GM20000 (cell line): Measurements from ENCODE around the gene DENND5A.

ENCODE experiments used
- DNase-seq: peaks from one replicate; pipeline ENCODE4 v3.0.0; 2012; ENCODE audit warnings: low spot score
- TF ChIP-seq, protein P1 (sequence below): IDR thresholded peaks from 2 replicates; pipeline ENCODE4 v1.5.1; 2012; ENCODE audit warnings: mild to moderate bottlenecking, control low read depth; ENCODE audit errors: extremely low read depth, missing control alignments

DENND5A gene

GRCh38 chr11:9301720-9302119 is 36.6 kb upstream of the DENND5A start:
- TF ChIP-seq, protein P1, sequence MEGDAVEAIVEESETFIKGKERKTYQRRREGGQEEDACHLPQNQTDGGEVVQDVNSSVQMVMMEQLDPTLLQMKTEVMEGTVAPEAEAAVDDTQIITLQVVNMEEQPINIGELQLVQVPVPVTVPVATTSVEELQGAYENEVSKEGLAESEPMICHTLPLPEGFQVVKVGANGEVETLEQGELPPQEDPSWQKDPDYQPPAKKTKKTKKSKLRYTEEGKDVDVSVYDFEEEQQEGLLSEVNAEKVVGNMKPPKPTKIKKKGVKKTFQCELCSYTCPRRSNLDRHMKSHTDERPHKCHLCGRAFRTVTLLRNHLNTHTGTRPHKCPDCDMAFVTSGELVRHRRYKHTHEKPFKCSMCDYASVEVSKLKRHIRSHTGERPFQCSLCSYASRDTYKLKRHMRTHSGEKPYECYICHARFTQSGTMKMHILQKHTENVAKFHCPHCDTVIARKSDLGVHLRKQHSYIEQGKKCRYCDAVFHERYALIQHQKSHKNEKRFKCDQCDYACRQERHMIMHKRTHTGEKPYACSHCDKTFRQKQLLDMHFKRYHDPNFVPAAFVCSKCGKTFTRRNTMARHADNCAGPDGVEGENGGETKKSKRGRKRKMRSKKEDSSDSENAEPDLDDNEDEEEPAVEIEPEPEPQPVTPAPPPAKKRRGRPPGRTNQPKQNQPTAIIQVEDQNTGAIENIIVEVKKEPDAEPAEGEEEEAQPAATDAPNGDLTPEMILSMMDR, result no peak
- DNase-seq, result no peak

DNA sequence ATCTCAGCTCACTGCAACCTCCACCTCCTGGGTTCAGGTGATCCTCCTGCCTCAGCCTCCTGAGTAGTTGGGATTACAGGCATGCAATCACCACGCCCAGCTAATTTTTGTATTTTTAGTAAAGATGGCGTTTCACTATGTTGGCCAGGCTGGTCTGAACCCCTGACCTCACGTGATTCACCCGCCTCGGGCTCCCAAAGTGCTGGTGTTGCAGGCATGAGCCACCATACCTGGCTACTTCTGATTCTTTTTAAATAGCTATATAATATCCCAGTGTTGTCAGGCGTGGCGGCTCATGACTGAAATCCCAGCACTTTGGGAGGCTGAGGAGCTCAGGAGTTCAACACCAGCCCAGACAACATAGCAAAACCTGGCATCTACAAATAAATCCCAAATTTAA is 28.5 kb upstream of the DENND5A start:
- TF ChIP-seq, protein P1, result no peak
- DNase-seq, result no peak

DNA sequence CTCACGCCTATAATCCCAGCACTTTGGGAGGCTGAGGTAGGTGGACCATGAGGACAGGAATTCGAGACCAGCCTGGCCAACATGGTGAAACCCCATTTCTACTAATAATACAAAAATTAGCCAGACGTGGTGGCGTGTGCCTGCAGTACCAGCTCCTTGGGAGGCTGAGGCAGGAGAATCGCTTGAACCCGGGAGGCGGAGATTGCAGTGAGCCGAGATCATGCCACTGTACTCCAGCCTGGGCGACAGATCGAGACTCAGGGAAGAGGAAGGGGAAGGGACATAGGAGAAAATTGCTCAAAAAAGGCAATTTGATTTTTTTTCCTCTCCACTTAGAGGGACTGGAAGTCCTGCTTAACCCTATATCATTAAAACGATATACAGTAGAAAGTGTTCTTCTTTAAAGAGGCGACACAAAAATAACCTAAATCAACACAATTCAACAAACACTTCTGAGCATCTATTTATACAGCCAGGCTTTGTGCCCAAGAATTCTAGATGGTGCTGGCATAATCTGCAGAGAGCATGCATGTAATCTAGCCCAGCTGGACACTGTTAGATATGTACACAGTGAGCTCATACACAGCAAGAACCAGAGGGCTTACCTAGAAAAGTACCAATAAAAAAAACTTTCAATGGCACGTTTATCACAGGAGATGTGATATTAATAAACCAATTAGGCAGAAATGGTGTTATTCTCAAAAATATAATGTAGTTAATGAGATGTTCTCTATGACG is 20.9 kb upstream of the DENND5A start:
- TF ChIP-seq, protein P1, result no peak
- no peak for DNase-seq

DNA sequence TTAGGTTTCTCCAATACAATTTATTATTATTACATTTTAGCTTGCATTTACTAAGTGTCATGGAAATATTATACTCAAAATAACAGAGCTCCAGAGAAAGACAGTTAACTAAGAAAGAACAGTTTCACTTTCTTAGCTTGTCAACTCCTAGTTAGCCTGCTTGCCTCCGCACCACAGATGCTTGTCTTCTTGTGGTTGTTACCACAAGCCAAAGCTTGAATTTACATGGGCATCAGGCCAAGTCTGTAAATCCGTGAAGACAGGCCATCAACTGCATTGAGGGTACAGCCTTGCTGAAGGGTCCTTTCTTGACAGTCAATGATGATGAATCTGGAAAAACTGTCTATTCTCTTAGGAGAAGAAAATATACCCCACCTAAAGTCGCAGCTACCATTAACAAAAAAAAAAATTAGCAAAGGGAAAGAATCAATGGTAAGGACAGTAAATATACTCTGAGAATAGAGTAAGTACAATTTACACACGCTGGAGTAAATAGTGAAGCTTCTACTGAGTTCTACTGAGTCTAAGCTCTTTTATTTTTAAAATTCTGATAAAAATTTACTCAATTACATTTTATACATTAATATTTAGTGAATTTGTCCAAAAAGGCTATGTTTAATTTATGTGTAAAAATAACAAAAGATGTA is 15.6 kb upstream of the DENND5A start:
- DNase-seq, result peak; percentile 37

GRCh38 chr11:9277176-9277575 is 12.0 kb upstream of the DENND5A start:
- TF ChIP-seq, protein P1, result no peak
- no peak for DNase-seq

More for the DNA sequence above, 15.6 kb upstream of the DENND5A start:
- TF ChIP-seq, protein P1, result no peak

DNA sequence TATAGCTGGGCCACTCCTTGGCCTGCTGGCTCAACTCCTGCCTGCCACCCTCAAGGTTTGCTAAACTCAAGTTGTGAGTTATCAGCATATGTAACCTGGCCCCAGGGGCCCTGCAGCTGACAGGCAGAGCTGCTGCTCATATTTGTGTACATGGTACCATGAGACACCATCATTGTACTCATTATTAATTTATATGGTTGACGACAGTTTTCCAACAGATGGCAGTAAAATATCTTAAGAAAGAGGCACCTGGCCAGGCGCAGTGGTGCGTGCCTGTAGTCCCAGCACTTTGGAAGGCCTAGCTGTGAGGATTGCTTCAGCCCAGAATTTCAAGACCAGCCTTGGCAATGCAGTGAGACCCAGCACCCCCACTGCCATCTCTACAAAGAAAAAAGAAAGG is 11.4 kb upstream of the DENND5A start:
- TF ChIP-seq, protein P1, result no peak
- no peak for DNase-seq

DNA sequence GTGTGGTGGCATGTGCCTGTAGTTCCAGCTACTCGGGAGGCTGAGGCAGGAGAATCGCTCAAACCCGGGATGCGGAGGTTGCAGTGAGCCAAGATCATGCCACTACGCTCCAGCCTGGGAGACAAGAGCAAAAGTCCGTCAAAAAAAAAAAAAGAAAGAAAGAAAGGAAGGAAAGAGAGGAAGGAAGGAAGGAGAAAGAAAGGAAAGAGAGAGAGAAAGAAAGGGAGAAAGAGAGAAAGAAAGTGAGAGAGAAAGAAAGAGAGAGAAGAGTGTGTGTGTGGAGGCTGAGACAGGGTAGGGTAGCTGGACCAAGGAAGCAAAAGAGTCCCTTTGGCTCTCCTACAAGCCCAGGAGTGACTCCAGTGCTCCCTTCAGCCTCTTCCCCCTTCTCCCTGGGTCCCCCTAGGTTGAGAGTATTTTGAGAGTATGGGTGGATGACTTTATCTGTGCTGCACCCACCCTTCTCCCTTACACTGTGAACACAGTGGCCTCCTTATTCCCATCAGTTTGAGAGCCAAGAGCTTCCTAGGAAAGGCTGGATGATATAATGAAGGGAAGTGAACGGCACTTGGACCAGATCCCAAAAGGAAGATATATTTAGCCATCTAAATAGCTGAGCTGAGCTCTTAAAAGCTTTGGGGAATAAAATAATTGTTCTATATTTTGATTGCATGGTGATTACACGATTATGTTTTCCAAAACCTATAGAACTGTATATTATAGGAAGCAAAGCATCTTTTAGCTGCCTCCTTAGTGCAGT is 9.5 kb upstream of the DENND5A start:
- DNase-seq, result no peak
- TF ChIP-seq, protein P1, result no peak
